H9 (cell line): ENCODE measurements around the gene PCCA. TPM values are rescaled to one million over a fixed set of nuclear protein-coding genes. Genes with fewer than 3 reads are reported as not detected.

ENCODE experiments used
- DNase-seq: peaks from one replicate; pipeline ENCODE4 v3.0.0-alpha.2; 2017
- H2AFZ ChIP-seq: one replicate; pipeline ENCODE4 v1.6.1; 2013; ENCODE audit warnings: mild to moderate bottlenecking, low read length, control low read depth, moderate library complexity
- H2AK5ac ChIP-seq: 2 replicates; pipeline ENCODE4 v1.6.1; 2013; ENCODE audit warnings: low read length, control low read depth, mixed read lengths; ENCODE audit not compliant: insufficient read length
- H2BK120ac ChIP-seq: one replicate; pipeline ENCODE4 v1.6.1; 2013; ENCODE audit warnings: low read depth, mild to moderate bottlenecking, low read length, control low read depth, inconsistent platforms; ENCODE audit not compliant: poor library complexity, severe bottlenecking
- H2BK12ac ChIP-seq: 2 replicates; pipeline ENCODE4 v1.6.1; 2013; ENCODE audit warnings: low read length, control low read depth, mixed read lengths, low read depth; ENCODE audit not compliant: insufficient read length
- H2BK15ac ChIP-seq: 2 replicates; pipeline ENCODE4 v1.6.1; 2013; ENCODE audit warnings: low read depth, low read length, control low read depth
- H2BK20ac ChIP-seq: one replicate; pipeline ENCODE4 v1.6.1; 2013; ENCODE audit warnings: low read depth, mild to moderate bottlenecking, low read length, control low read depth, inconsistent platforms; ENCODE audit not compliant: poor library complexity, severe bottlenecking
- H2BK5ac ChIP-seq: 2 replicates; pipeline ENCODE4 v1.6.1; 2013; ENCODE audit warnings: low read length, control low read depth, mixed read lengths; ENCODE audit not compliant: insufficient read length
- H3K14ac ChIP-seq: 2 replicates; pipeline ENCODE4 v1.6.1; 2013; ENCODE audit warnings: low read length, control low read depth; ENCODE audit not compliant: insufficient read depth
- H3K18ac ChIP-seq: 2 replicates; pipeline ENCODE4 v1.6.1; 2013; ENCODE audit warnings: low read depth, mild to moderate bottlenecking, mixed read lengths, low read length, control low read depth; ENCODE audit not compliant: insufficient read length
- H3K23ac ChIP-seq: 2 replicates; pipeline ENCODE4 v1.6.1; 2013; ENCODE audit warnings: low read length, control low read depth, mixed read lengths, low read depth; ENCODE audit not compliant: insufficient read length
- H3K23me2 ChIP-seq: 2 replicates; pipeline ENCODE4 v1.6.1; 2013; ENCODE audit warnings: low read depth, mild to moderate bottlenecking, mixed read lengths, low read length, control low read depth; ENCODE audit not compliant: insufficient read length, poor library complexity, severe bottlenecking
- H3K27ac ChIP-seq: 2 replicates; pipeline ENCODE4 v1.5.1; 2013; ENCODE audit warnings: low read length, control low read depth, mixed read lengths, low read depth; ENCODE audit not compliant: insufficient read length
- H3K27me3 ChIP-seq: 2 replicates; pipeline ENCODE4 v1.6.1; 2013; ENCODE audit warnings: low read length, control low read depth, inconsistent platforms; ENCODE audit not compliant: insufficient read depth
- H3K4ac ChIP-seq: 2 replicates; pipeline ENCODE4 v1.6.1; 2013; ENCODE audit warnings: low read depth, mild to moderate bottlenecking, control low read depth, inconsistent platforms, low read length, moderate library complexity
- H3K4me1 ChIP-seq: 2 replicates; pipeline ENCODE4 v1.6.1; 2013; ENCODE audit warnings: low read length, control low read depth, inconsistent platforms; ENCODE audit not compliant: insufficient read depth
- H3K4me2 ChIP-seq: 2 replicates; pipeline ENCODE4 v1.6.1; 2013; ENCODE audit warnings: low read length, control low read depth, mixed read lengths; ENCODE audit not compliant: insufficient read length, insufficient read depth
- H3K56ac ChIP-seq: 2 replicates; pipeline ENCODE4 v1.6.1; 2013; ENCODE audit warnings: low read depth, mild to moderate bottlenecking, mixed read lengths, low read length, control low read depth; ENCODE audit not compliant: insufficient read length
- H3K79me1 ChIP-seq: 2 replicates; pipeline ENCODE4 v1.6.1; 2013; ENCODE audit warnings: low read depth, mild to moderate bottlenecking, moderate library complexity, low read length, control low read depth, inconsistent platforms; ENCODE audit not compliant: insufficient read depth, poor library complexity, severe bottlenecking
- H3K79me2 ChIP-seq: 2 replicates; pipeline ENCODE4 v1.6.1; 2013; ENCODE audit warnings: low read length, control low read depth, inconsistent platforms; ENCODE audit not compliant: insufficient read depth
- H3K9ac ChIP-seq: 2 replicates; pipeline ENCODE4 v1.6.1; 2013; ENCODE audit warnings: low read length, control low read depth, mixed read lengths; ENCODE audit not compliant: insufficient read length; ENCODE audit errors: extremely low read depth
- H3K9me3 ChIP-seq: one replicate; pipeline ENCODE4 v1.6.1; 2013; ENCODE audit warnings: low read depth, low read length, inconsistent platforms; ENCODE audit not compliant: control insufficient read depth
- H3T11ph ChIP-seq: one replicate; pipeline ENCODE4 v1.6.1; 2013; ENCODE audit warnings: mild to moderate bottlenecking, low read length, control low read depth, inconsistent platforms
- H4K20me1 ChIP-seq: one replicate; pipeline ENCODE4 v1.6.1; 2013; ENCODE audit not compliant: control insufficient read depth, insufficient read length, insufficient read depth
- H4K5ac ChIP-seq: 2 replicates; pipeline ENCODE4 v1.6.1; 2013; ENCODE audit warnings: low read depth, mild to moderate bottlenecking, mixed read lengths, low read length, control low read depth; ENCODE audit not compliant: insufficient read length
- H4K8ac ChIP-seq: replicated peaks from 2 replicates; pipeline ENCODE4 v1.6.1; 2013; ENCODE audit warnings: low read length, control low read depth, mixed read lengths, low read depth; ENCODE audit not compliant: insufficient read length
- H4K91ac ChIP-seq: 2 replicates; pipeline ENCODE4 v1.6.1; 2013; ENCODE audit warnings: low read depth, mild to moderate bottlenecking, moderate library complexity, mixed read lengths, low read length, control low read depth; ENCODE audit not compliant: insufficient read length
- H3K27ac Mint-ChIP-seq, 3 experiments: 2 replicates in 2 of 3; 3 replicates in 1 of 3; pipeline ENCODE4 v1.8.0; 2020 to 2021; ENCODE audit warnings: mixed read lengths in 3 of 3, mild to moderate bottlenecking in 1 of 3, moderate library complexity in 1 of 3
- H3K27me3 Mint-ChIP-seq: 2 replicates; pipeline ENCODE4 v1.8.0; 2021; ENCODE audit warnings: low read depth, mild to moderate bottlenecking, moderate library complexity, mixed read lengths
- H3K36me3 Mint-ChIP-seq, 3 experiments: 2 replicates in 2 of 3; 3 replicates in 1 of 3; pipeline ENCODE4 v1.8.0; 2020 to 2021; ENCODE audit warnings: low read depth in 3 of 3, mixed read lengths in 3 of 3; ENCODE audit not compliant: insufficient read depth in 1 of 3
- H3K4me1 Mint-ChIP-seq, 2 experiments: 2 replicates each; pipeline ENCODE4 v1.8.0; 2020; ENCODE audit warnings: mixed read lengths in 2 of 2
- H3K4me3 Mint-ChIP-seq, 2 experiments: 2 replicates in 1 of 2; 3 replicates in 1 of 2; pipeline ENCODE4 v1.8.0; 2020 to 2021; ENCODE audit warnings: mild to moderate bottlenecking in 2 of 2, mixed read lengths in 2 of 2, moderate library complexity in 1 of 2
- H3K9me3 Mint-ChIP-seq, 2 experiments: 2 replicates in 1 of 2; 3 replicates in 1 of 2; pipeline ENCODE4 v1.8.0; 2020; ENCODE audit warnings: mild to moderate bottlenecking in 2 of 2, mixed read lengths in 2 of 2, moderate library complexity in 1 of 2
- WGBS: extraction: QIAGEN DNeasy Blood & Tissue Kit; methylation state at CpG from one replicate; pipeline ENCODE4 v1.1.7; 2013; ENCODE audit warnings: missing lambda C conversion rate, low lambda C conversion rate, mixed read lengths; ENCODE audit not compliant: insufficient read length; ENCODE audit errors: extremely low coverage; 5-methylcytosine and 5-hydroxymethylcytosine counted together
- total RNA-seq: library from RNA; stranded (reverse); gene quantifications from 2 replicates; pipeline ENCODE4 v1.2.1, GENCODE V29; 2021
- TF ChIP-seq, protein P1 (sequence below): fragments of 200-600 bp; sonication (generic); conservative IDR thresholded peaks from 3 replicates; pipeline ENCODE4 v1.8.0; 2021; ENCODE audit warnings: antibody characterized with exemption, mild to moderate bottlenecking

The PCCA gene
- total RNA-seq, 1 experiment from 2014 or later: 56.5 TPM

- Histone ChIP-seq H3K9ac (no peak overlapping the region), H2BK20ac (no peak overlapping the region), H3K4me2 (no peak overlapping the region), H3K4ac (no peak overlapping the region), H3K79me1 (no peaks in the 10 kb centered on the region), H3K14ac (no peak overlapping the region), H2AK5ac (peak overlapping the region; percentile 80), H4K20me1 (no peaks in the 10 kb centered on the region), H4K91ac (no peak overlapping the region), H3K56ac (no peak overlapping the region), H3K27me3 (no peaks in the 10 kb centered on the region), H2BK5ac (peak overlapping the region; percentile 75), H3K23ac (peak overlapping the region; percentile 64), H3K18ac (no peak overlapping the region), H3K79me2 (no peaks in the 10 kb centered on the region), H2AFZ (no peak overlapping the region), H2BK15ac (no peak overlapping the region), H3K23me2 (no peaks in the 10 kb centered on the region), H4K8ac (no peak overlapping the region), H4K5ac (no peak overlapping the region), H2BK12ac (no peak overlapping the region), H3K9me3 (no peaks in the 10 kb centered on the region), H3T11ph (no peak overlapping the region), H3K4me1 (peaks cover 23% of the 10 kb centered on the region), H3K27ac (peak overlapping the region; percentile 76), H2BK120ac (no peak overlapping the region)
- TF ChIP-seq, protein P1, sequence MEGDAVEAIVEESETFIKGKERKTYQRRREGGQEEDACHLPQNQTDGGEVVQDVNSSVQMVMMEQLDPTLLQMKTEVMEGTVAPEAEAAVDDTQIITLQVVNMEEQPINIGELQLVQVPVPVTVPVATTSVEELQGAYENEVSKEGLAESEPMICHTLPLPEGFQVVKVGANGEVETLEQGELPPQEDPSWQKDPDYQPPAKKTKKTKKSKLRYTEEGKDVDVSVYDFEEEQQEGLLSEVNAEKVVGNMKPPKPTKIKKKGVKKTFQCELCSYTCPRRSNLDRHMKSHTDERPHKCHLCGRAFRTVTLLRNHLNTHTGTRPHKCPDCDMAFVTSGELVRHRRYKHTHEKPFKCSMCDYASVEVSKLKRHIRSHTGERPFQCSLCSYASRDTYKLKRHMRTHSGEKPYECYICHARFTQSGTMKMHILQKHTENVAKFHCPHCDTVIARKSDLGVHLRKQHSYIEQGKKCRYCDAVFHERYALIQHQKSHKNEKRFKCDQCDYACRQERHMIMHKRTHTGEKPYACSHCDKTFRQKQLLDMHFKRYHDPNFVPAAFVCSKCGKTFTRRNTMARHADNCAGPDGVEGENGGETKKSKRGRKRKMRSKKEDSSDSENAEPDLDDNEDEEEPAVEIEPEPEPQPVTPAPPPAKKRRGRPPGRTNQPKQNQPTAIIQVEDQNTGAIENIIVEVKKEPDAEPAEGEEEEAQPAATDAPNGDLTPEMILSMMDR: no peak
- WGBS: no CpG with 5 or more reads among the region's 6 CpGs
- Mint-ChIP-seq H3K9me3 (no peaks in the 10 kb centered on the region), H3K4me1 (peaks cover 64 to 65% of the 10 kb centered on the region in 2 experiments), H3K27me3 (no peaks in the 10 kb centered on the region), H3K27ac (peak overlapping the region; percentile 72 to 98 (median 92); a peak in 5 of 7 replicates), H3K36me3 (0 out of 7 replicates have a peak, but pooled peaks cover 0 to 2% (median 0%) of the 10 kb centered on the region in 3 experiments), H3K4me3 (no peak overlapping the region)
- no peak for DNase-seq
These were observed 419.6 kb downstream of the PCCA start for GRCh38 chr13:100508455-100508854.
